NCI-H187 (cell line): Measurements from ENCODE around the gene SNRNP200.

Experiments used
- DNase-seq, 2 experiments: peaks; one replicate each; lab custom pipeline; 2025; lab: John Stamatoyannopoulos, UW

SNRNP200 gene

DNA sequence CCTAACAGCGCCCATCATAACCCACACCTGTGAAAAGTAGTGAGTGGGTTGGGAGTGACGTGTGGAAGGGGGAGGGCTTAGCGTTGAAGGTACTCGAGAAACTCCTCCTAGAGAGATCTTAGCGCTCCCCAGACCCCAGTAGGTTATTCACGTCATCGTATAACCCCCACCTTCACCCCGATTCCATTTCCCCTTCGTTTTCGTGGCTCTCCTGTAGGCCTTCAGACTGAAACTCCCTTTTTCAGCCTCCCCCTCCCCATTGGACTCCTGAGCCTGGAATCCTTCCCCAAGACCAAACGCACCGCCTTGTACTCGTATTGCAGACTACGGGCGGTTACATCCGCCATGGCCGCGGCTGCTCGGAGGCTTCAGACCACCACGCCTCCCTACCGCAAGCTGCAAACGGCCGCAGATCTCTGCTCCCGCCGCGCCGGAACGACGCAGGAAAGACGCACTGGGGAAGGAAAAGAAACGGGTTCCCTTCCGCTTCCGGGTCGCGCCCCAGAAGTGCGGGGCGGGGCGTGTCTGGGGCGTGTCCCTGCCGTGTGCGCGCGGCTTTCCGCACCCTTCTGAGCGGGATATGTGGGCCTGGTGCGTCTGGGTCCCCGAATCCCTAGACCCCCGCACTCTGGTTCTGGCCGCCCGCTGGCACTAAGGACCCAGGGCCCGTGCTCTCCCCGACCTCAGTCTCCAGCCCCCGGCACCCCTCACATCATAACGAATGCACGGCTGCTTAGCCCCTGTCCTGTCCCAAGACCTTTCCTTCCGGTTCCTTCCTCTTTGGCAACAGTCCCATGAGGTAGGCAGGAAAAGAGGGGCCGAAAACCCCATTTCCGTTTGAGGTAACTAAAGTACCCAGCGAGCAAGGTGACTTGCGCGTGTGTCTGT lies at the start of gene SNRNP200:
SNRNP200 (minus strand) TSS at position 456 of the 888 bp plus-strand sequence; CDS start at position 347, 109 bp downstream.
- peak; percentile 75 to 77 for DNase-seq

DNA sequence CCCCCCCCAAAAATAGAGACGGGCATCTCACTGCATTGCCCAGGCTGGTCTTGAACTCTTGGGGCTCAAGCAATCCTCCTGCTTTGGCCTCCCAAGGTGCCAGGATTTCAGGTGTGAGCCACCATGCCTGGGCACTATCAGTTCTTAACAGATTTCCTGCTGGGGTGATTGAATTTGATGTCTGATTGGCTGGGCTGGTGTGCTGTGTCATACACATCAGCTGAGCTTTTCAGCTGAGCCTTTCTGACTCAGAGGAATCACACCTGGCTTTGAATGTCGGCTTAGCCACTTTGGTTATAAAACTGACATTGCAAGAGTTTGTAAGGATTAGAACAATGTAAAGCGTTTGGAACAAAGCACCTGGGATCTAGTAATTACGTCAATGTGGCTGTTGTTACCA lies 49.1 kb upstream of the SNRNP200 start:
- no peak for DNase-seq

DNA sequence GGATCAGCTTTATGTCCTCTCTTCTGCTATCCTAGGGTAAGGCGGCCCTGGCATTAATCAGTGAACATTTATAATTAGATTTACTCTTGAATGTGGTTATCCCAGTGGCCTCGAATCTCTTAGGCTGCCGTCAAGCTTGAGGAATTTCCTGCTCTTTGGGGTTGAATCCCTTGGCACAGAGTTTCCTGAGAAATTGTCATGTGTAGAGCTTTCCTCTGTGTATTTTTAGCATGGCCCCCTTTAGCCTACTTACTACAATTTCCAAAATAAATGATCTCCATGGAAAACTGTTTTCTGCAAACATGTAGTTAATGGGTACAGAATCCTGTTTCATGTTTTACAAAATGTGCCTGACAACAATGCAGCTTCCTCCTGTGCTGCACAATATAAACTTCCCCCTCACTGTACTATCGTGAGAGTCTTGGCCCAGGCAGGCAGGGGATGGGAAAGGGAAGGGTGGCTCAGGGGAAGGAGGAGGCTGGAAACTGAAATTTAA lies 48.3 kb upstream of the SNRNP200 start:
- DNase-seq: no peak

DNA sequence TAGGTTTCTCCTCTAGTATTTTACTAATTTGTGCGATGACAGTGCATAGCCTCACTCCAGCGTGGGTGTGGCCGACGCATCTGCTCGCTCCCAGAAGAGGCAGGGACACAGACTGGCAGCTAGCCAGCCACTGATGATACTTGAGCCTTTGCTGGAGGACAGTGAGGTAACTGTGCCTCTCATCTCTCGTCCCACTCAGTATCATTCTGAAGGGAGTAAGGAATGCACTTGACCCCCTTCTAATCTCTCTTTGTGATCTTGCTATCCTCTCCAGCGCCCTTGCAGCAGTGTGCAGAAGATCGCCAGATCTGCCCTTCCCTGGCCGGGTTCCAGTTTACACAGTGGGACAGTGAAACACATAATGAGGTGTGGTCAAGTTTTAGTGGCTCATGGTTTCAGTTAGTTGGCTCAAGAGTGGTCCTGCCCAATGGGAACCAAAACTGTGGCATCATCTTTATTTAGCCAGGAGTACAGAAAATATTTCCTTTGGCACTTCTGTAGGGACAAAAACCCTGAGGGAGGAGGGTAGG lies 47.8 kb upstream of the SNRNP200 start:
- DNase-seq: peak; percentile 91 to 92

DNA sequence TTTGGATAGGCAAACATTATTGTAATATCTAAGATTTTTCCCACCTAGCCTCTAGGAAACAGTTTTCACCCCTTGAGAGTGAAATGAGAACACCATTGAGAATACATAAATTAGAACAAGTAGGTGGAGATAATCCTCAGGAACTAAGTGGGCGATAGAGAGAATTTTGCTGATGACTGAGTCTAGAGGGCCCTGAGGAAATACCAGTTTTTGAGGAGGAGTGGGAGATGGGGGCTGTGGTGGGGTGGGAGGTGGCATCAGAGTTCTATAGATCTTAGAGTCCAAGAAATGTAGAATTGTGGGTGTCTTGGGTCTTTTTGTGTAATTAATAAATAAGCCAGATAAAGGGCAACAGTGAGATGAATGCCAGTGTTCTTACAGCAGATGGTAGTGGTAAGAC lies 42.0 kb upstream of the SNRNP200 start:
- DNase-seq: no peak

DNA sequence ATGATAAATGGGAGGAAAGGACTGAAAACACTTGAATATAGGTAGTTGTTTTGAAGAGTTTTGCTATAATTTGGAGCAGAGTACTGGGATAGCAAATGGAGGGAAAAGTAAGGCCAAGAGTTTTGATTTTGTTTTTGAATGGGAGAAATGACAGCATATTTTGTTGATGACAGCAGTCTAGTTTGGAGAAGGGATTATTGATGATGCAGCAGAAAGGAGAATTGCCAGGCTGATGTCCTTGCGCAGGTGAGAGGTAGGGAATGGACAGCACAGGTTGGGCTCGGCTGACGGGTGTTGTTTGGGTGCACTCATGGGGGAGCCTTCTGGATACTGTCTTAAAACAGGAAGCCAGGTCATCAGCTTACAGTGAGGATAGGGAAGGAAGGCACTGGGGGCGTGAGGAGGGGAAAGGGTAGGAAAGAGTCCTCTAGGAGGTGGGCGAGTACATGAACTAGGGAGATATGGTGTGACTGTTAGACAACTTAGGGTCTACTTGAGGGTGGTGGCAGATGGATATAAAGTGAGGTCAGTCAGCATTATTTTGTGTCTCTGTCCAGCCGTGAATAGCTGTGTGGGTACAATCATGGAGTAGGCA lies 40.6 kb upstream of the SNRNP200 start:
- DNase-seq: no peak

DNA sequence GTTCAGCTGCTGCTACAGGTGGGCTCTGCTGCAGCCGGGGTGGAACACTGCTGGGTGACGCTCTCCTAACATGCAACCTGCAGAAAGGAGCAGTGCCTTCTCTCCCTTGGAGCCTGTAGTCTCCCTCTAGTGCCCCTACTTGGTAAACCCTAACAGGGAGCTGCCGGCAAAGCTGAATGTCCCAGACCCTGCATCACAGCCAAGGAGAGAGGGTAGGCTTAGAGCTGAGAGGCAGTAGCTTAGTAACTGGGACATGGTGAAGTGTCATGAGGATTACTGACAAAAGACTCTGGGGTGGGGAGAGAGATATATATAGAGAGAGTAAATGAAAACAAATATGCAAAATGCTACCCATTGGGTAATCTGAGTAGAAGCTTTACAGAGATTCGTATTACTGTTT lies 40.1 kb upstream of the SNRNP200 start:
- no peak for DNase-seq

DNA sequence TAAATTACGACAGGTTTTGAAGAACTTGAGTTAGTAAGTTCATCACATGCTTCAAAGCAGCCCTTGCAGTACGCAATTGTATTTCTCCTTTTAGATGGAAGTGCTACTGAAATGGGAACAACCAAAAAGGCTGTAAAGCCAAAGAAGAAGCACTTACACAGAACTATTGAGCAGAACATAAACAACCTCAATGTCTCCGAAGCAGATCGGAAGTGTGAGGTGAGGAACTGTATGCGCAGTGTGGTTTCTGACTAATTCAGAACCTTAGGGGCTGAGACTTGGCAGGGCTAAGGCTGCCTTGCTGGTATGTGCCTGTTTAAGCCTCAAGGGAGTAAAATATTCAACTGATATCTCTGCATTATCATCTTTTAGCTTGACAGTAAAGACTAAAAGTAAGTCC lies 38.7 kb upstream of the SNRNP200 start:
- DNase-seq: no peak

DNA sequence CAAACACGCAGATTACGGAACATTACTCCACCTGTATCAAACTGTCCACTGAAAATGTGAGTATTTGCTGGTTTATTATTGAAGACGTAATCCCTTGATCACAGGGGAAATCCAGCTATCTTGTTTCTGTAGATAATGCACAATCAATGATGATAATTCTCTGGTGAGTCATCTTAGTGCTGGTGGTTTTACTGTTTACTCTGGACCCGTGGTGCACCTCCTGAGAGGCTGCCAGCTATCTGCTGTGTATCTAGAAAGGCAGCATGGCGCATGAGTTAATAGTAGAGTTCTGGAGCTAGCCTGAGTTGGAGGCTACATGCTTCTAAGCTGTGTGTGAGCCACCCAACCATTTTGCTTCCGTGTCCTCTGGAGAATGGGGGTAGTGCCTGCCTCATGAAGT lies 36.7 kb upstream of the SNRNP200 start:
- DNase-seq: no peak

DNA sequence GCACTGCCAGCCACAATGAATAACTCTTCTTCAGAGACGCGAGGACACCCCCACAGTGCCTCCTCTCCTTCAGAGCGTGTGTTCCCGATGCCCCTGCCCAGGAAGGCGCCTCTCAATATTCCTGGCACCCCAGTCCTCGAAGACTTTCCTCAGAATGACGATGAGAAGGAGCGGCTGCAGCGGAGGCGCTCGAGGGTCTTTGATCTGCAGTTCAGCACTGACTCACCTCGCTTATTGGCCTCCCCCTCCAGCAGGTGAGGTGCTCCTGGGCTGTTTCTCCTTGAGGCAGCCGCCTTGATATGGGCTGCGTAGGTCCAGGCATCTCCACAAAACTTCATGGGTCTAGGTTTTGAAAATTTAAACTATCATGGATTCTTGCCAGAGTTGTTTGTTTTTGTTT lies 36.3 kb upstream of the SNRNP200 start:
- no peak for DNase-seq

DNA sequence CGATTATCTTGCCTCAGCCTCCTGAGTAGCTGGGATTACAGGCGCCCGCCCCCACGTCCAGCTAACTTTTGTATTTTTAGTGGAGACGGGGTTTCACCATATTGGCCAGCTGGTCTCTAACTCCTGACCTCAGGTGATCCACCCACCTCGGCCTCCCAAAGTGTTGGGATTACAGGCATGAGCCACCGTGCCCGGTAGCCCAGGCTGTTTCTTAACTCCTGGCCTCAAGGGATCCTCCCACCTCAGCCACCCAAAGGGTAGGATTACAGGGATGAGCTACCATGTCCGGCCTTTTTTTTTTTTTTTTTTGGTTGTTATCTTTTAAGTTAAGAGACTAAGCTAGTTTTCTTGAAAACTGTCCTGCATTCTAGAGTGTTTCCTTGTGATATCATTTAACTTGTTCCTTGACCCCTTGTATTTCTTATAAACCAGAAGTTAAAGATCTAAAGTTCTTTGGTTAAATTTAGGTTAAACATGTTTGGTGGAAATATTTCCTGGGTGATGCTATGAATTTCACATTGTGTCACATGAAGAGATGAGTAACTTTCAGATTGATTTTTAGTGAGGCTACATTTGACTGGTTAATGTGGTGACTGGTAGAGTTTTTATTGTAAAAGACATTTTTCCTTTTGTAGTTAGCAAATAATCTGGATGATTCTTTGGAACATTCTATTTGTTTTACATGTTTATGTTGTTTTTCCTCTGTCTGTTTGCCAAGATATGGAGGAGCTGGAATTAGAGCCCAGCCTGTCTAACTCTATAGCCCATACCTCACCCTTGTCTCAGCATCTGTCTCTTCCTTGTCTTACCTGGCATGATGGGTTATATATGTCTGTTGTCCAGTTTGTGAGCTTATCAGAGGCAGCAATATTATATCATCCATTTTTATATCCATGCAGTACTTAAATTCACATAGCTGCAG lies 35.4 kb upstream of the SNRNP200 start:
- no peak for DNase-seq

DNA sequence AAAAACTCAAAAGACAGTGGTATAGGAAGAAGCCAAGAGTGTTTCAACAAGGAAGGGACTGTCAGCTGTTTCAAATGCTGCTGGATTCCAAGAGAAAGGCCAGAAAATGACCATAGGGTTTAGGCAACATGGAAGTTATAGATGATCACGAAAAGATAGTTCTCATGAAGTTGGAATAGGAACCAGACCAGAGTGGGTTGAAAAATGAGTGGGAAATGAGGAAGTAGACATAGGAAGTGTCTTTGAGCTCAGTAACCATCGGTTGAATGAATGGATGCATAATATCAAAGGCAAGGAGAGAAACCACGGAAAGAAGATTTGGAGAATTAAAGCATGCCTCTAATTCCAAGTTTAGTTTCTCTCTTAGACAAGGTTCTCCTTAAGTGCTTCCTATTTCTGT lies 31.5 kb upstream of the SNRNP200 start:
- no peak for DNase-seq

DNA sequence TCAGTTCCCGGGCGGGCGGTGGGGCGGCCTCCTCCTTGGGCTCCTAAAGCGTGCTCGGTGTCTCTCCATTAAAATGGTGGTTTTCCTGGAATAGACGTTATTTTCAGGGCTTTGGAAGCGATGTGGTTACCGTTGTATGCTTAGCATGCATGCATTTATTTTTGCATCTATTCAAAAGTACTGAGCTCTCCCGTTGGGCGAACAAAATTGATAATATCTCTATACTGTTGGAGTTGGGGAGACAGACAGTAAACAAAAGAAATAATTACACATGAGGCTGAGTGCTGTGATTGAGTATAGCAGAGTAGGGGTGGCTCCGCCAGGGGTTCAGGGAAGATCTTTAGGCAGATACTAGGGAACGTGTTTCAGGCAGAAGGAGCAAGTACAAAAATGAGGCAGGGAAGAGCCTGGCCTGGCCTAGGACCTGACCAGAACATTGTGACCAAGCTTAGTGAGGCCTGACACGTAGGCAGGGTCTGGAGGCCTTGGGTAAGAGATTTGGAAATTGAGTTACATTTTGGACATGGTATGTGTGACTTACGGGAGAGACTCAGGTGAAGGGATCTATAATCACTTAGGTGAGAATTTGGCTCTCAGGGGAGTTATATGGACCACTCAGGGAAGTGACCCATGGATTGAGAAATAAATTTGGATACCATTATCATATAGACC lies 30.9 kb upstream of the SNRNP200 start:
- DNase-seq: no peak

DNA sequence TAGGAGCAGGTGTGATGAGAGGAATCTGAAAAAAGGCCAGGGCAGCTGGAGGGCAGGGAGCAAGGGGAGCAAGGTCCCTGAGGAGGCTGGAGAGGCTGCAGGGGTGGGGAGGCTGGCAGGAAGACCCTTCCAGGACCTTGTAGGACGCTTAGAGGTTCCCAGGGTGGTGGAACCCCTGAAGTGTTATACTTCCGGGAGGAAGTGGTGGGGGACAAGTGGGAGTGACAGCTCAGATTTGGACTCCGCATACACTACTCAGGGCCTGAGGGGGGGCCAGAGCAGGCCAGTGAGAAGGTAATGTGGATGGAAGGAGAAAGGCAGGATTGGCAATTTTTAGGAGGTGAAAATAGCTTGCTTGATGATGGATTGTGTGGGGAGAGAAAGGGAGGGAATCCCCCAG lies 28.4 kb upstream of the SNRNP200 start:
- no peak for DNase-seq

DNA sequence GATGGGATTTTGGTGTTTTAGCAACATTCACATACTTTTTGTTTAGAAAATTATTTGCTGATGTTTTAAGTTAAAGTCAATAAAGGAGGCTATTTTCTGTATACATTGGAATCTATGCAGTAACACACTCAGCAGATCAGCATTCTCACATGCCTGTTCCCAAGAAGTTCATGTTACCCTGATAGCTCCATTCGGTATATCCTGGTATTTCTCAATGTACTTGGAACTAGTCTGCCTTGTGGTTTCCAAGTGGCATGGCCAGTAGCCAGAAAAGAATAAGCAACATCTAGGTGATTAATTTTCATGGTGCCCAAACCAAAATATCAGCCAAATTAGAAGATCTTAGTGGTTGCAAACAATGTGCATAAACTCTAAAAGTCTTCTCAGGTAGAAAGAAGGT lies 25.1 kb upstream of the SNRNP200 start:
- DNase-seq: no peak

DNA sequence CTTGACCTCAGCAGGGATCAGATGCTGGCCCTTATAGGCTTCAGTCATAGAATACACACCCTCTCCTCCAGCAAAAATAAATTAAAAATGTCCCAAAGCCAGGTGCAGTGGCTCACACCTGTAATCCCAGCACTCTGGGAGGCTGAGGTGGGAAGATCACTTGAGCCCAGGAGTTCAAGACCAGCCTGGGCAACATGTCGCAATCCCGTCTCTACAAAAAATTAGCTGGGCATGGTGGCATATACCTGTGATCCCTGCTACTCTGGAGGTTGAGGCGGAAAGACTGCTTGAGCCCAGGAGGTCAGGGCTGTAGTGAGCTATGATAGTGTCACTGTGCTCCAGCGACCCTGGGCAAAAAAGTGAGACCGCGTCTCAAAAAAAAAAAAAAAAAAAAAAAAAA lies 24.5 kb upstream of the SNRNP200 start:
- DNase-seq: no peak

DNA sequence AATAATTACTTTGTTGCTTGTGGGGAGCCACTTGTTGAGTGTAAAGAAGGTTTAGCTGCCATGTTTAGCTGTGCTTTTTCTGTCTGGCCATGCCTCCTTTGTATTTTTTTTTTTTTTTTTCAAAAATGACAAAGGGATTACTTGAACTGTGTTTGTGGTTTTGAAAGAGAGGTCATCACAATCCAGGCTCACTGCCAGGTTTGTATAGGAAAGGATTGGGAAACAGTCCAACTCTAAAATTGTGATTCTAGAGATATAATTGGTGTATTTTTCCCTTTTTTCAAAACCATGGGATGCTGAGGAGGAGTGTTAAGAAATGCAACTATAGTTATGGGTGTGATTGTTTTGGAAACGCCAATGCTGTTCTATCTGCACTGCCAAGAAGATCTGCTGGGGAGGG lies 24.1 kb upstream of the SNRNP200 start:
- no peak for DNase-seq

DNA sequence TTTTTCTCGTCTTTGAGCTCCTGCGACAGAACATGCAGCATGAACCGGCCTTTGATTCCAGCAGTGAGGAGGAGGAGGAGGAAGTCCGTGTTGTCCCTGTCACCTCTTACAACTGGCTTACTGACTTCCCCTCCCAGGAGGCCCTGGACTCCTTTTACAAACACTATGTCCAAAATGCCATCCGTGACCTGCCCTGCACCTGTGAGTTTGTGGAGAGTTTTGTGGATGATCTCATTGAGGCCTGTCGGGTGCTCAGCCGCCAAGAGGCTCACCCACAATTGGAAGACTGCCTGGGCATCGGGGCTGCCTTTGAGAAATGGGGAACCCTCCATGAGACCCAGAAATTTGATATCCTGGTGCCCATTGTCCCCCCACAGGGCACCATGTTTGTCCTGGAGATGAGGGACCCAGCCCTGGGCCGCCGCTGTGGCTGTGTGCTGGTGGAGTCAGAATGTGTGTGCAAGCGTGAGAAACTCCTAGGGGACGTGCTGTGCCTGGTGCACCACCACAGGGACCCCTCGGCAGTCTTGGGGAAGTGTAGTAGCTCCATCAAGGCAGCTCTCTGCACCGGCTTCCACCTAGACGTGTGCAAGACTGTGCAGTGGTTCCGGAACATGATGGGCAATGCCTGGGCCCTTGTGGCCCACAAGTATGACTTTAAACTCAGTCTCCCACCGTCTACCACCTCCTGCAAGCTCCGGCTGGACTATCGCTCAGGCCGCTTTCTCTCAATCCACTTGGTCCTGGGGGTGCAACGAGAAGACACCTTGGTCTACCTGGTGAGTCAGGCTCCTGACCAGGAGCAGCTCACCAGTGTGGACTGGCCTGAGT lies 21.9 kb upstream of the SNRNP200 start:
- no peak for DNase-seq

DNA sequence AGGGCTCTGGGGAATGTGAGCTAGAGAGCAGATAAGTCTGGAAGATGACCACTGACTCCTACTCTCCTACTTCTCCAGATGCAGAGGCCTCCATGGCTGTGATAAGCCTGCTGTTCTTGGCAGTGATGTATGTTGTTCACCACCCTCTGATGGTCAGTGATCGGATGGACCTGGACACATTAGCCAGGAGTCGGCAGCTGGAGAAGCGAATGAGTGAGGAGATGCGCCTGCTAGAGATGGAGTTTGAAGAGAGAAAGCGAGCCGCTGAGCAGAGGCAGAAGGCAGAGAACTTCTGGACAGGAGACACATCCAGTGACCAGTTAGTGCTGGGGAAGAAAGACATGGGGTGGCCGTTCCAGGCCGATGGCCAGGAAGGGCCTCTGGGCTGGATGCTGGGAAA lies 21.2 kb upstream of the SNRNP200 start:
- DNase-seq: no peak

DNA sequence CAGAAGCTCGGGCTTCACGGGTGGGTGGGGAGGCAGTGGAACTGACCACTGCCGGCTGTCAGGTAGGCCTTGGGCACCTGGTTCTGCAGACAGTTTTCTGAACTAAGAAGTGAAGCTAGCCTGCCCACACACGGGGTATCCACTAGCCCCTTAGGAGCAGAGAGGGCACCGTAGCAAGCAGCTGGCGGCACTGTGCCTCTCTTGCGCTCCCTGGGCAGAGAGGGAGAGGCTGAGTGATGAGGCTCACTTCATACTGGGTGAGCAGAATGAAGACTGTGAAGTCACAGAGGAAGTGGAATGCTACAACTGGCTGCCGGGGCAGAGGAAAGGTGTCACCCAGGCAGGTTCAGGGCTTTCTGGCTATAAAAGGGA lies 20.5 kb upstream of the SNRNP200 start:
- DNase-seq: no peak
